Measurements from ENCODE around the gene ZC3H12A.

- no peak for TF ChIP-seq EZH2 (IDR thresholded peaks at IDR 0.05; ENCODE audit: insufficient read depth, poor library complexity, severe bottlenecking)
- TF ChIP-seq EZH2phosphoT487 (IDR thresholded peaks at IDR 0.05; ENCODE audit: insufficient read depth, low read depth), result no peak
These were observed 24.4 kb upstream of the ZC3H12A start for GRCh38 chr1:37449936-37450335.
